Effector memory CD4-positive, alpha-beta T cell (primary cell): ENCODE data around the gene CACNG6.
"Not testable (repeated sequence)": the region's sequence is repeated elsewhere in the genome, so short reads cannot be mapped to it uniquely, and the experiment has no call there.

Source experiments
- DNase-seq, 3 donors: peaks; one replicate each; pipeline ENCODE4 v3.0.0-alpha.2; 2020
- H3K27ac ChIP-seq: 2 replicates; pipeline ENCODE4 v1.7.0; 2013; ENCODE audit warnings: mild to moderate bottlenecking, low read length, moderate library complexity; ENCODE audit not compliant: insufficient read depth, poor library complexity, severe bottlenecking
- H3K27me3 ChIP-seq: replicated peaks from 2 replicates; pipeline ENCODE4 v1.7.0; 2013; ENCODE audit warnings: mild to moderate bottlenecking, low read length; ENCODE audit not compliant: insufficient read depth, control insufficient read depth, poor library complexity, severe bottlenecking
- H3K36me3 ChIP-seq: 2 replicates; pipeline ENCODE4 v1.7.0; 2013; ENCODE audit warnings: mild to moderate bottlenecking, low read length, moderate library complexity; ENCODE audit not compliant: control insufficient read depth, insufficient read depth
- H3K4me1 ChIP-seq: 2 replicates; pipeline ENCODE4 v1.7.0; 2013; ENCODE audit warnings: low read length, mild to moderate bottlenecking; ENCODE audit not compliant: control insufficient read depth, insufficient read depth, poor library complexity, severe bottlenecking
- H3K4me3 ChIP-seq: 2 replicates; pipeline ENCODE4 v1.7.0; 2013; ENCODE audit warnings: low read length, low read depth, mild to moderate bottlenecking; ENCODE audit not compliant: insufficient read depth, poor library complexity, severe bottlenecking
- H3K9me3 ChIP-seq: 2 replicates; pipeline ENCODE4 v1.7.0; 2013; ENCODE audit warnings: mild to moderate bottlenecking, low read length, moderate library complexity; ENCODE audit not compliant: control insufficient read depth
- total RNA-seq, 3 donors: gene quantifications; one replicate each; lab custom pipeline; 2026; lab: John Stamatoyannopoulos, UW

Gene CACNG6, protein sequence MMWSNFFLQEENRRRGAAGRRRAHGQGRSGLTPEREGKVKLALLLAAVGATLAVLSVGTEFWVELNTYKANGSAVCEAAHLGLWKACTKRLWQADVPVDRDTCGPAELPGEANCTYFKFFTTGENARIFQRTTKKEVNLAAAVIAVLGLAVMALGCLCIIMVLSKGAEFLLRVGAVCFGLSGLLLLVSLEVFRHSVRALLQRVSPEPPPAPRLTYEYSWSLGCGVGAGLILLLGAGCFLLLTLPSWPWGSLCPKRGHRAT
- total RNA-seq: 0 to 0.77 (median 0) reads per million in 3 donors

DNA sequence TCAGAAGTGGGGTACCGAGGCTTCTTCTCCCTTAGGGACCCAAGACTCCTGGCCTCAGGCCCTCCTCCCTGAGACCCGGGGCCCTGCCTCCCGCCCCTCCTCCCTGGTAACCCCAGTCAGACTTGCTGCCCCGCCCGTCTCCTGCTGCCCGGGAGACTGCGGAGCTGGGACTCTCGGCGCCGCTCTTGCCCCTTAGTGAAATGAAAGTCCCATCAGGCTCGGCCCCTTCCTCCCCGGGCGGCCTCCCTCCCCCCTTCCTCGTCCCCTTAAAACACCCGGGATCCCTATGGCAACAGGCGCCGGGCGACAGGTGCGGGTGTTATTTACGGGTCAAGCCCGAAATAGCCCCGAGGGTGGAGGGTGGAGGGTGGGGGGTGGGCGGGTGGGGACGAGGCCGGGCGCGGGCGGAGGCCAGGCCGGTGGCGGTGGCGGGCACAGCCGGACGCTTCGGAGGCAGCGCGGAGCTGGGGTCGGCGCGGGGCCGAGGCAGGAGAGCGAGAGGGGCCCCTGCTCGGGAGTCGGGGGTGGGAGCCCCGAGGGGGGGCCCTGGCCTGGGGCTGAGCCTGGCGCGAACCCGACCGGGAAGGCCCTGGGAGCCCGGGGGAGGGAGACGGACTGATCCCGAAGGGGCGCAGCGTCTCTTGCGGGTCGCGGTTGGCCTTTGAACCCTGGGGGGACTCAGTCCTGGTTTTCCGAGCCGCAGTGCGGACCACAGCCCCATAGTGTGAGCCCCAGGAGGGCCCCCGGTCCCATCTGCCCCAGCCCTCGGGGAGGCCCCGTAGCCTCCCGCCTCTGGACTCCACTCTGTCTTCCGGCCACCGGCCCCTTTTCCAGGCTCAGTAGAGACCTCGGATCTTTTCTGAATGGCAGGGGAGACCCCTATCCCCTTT lies at the start of gene CACNG6:
Gene CACNG6 (plus strand): TSS at position 414 of the 890 bp plus-strand sequence. CDS start 1,241 bp downstream, outside the sequence.
- H3K4me3 ChIP-seq: no peak within 1 kb of the TSS
- H3K9me3 ChIP-seq: no peaks in the 10 kb centered on the region
- H3K36me3 ChIP-seq: no peaks in the 10 kb centered on the region
- H3K27ac ChIP-seq: no peak within 1 kb of the TSS
- DNase-seq: no peak
- H3K4me1 ChIP-seq: no peaks in the 10 kb centered on the region
- peaks cover 20% of the 10 kb centered on the region for H3K27me3 ChIP-seq

DNA sequence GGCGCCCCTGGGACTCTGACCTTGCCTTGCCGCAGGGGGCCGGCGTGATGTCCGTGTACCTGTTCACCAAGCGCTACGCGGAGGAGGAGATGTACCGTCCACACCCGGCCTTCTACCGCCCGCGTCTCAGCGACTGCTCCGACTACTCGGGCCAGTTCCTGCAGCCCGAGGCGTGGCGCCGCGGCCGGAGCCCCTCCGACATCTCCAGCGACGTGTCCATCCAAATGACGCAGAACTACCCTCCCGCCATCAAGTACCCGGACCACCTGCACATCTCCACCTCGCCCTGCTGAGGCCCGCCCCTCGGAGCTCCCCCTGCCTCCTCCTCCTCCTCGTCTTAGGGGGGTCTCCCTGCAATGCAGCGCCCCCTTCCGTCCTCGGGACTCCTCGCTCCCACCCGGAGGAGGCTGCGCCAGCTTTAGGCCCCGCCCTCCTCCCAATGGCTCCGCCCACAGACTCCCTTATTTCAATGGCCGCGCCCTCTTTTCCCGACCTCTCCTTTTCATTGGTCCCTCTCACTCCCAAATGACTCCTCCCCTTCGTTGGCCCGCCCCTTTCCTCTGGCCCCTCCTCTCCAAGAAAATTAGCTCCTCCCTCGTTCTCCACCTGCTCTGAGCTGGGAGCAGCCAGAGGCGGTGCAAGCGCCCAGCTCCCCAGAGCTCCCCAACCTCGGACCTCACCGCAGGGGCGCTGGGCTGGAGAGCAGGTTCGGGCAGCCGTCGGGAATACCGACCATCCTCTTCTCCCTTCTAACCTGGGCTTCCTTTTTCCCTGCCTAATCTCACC lies 49.2 kb upstream of the CACNG6 start:
- H3K27me3 ChIP-seq: peaks cover 6% of the 10 kb centered on the region
- H3K36me3 ChIP-seq: no peaks in the 10 kb centered on the region
- H3K4me3 ChIP-seq: no peak overlapping the region
- no peaks in the 10 kb centered on the region for H3K4me1 ChIP-seq
- H3K27ac ChIP-seq: no peak overlapping the region
- no peak for DNase-seq
- no peaks in the 10 kb centered on the region for H3K9me3 ChIP-seq

DNA sequence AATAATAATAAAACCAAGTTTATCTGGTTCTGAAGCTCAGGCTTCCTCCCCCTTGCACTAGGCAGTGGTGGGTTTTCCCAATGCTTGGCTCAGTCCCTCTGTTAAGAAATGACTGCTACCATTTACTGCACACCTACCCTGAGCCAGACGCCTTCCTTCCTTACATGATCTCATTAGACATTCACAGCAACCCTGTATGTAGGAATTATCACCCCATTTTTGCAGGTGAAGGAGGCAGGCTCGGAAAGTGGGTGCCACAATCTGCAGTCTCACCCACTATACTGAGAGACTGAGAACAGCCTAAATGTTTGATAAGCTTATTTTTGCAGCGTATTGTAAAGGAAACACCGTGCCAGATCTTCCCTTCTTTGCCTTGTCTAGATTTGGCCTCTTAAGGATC lies 47.0 kb upstream of the CACNG6 start:
- Histone ChIP-seq H3K27me3 (peaks cover 6% of the 10 kb centered on the region), H3K4me3 (no peak overlapping the region), H3K27ac (no peak overlapping the region), H3K4me1 (no peaks in the 10 kb centered on the region), H3K9me3 (no peaks in the 10 kb centered on the region), H3K36me3 (no peaks in the 10 kb centered on the region)
- DNase-seq: no peak

DNA sequence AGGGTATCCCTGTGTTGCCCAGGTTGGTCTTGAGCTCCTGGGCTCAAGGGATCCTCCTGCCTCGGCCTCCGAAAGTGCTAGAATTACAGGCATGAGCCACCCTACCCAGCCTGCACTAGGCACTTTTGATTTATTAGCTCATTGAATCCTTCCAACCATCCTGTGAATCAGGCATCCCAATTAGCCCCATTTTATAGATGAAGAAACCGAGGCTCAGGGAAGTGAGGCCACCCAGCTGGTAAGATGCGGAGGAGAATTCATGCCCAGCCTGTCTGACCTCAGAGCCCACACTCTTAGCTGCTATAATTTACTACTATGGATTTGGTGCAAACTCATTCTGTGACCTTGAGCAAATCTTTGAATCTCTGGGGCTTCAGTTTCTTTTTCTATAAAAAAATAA lies 46.5 kb upstream of the CACNG6 start:
- Histone ChIP-seq H3K4me3 (no peak overlapping the region), H3K4me1 (no peaks in the 10 kb centered on the region), H3K36me3 (no peaks in the 10 kb centered on the region), H3K27me3 (peaks cover 6% of the 10 kb centered on the region), H3K9me3 (no peaks in the 10 kb centered on the region), H3K27ac (no peak overlapping the region)
- DNase-seq: no peak

DNA sequence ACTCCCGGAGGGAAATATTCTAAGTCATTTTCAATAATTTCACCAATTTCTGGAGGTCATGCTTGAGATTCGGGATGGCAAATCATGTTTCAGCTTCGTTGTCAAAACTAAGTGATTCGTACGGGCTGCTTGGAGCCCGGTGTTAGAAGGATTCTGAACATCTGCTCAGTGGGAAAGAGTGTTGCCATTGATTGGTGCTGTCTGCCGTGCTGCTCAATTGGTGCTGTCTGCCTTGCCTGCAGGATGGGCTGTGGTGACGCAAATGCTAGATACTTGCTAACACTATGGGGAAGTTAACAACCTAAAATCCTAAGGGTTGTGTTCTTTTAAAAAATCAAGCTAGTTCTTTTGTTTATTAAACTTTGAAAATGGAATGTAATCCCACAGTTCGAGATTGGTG lies 46.0 kb upstream of the CACNG6 start:
- H3K4me3 ChIP-seq: no peak overlapping the region
- H3K4me1 ChIP-seq: no peaks in the 10 kb centered on the region

DNA sequence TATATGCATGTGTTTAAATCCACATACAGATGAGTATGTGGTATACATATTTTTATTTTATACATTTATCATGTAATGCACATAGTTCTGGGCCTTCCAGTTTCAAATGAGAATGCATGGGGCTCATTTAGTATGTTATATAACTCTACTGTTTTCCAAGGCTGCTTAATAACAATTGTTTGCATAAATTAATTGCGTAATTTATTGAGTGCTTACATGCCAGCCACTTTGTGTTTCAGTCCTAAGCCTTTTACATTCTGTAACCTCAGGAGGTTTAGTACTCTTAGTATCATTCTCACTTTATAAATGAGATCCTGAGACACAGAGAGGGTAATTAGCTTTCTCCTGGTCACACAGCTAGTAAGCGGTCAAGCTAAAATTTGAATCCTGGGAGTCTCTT lies 45.4 kb upstream of the CACNG6 start:
- H3K9me3 ChIP-seq: no peaks in the 10 kb centered on the region
- H3K36me3 ChIP-seq: no peaks in the 10 kb centered on the region
- H3K4me1 ChIP-seq: no peaks in the 10 kb centered on the region
- no peak overlapping the region for H3K4me3 ChIP-seq
- DNase-seq: no peak
- H3K27me3 ChIP-seq: peaks cover 6% of the 10 kb centered on the region
- H3K27ac ChIP-seq: no peak overlapping the region

More for the DNA sequence above, 46.0 kb upstream of the CACNG6 start:
- Histone ChIP-seq H3K27me3 (peaks cover 6% of the 10 kb centered on the region), H3K36me3 (no peaks in the 10 kb centered on the region), H3K9me3 (no peaks in the 10 kb centered on the region), H3K27ac (no peak overlapping the region)
- DNase-seq: no peak

DNA sequence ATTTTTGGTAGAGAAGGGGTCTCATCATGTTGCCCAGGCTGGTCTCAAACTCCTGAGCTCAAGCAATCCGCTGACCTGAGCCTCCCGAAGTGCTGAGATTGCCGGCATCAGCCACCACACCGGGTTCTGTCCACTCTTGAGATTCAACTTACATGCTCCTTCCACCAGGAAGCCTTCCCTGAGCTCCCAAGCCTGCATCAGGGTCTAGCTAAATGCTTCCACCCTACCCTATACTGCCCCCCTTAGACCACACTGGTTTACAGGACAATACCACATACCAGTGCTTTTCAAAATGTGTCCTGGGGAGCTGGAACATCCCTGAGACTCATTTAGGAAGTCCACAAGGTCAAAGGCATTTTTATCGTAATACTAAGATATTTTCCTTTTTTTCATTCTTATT lies 43.8 kb upstream of the CACNG6 start:
- no peak overlapping the region for H3K4me3 ChIP-seq
- DNase-seq: no peak
- H3K4me1 ChIP-seq: no peaks in the 10 kb centered on the region
- H3K27me3 ChIP-seq: peaks cover 5% of the 10 kb centered on the region
- no peaks in the 10 kb centered on the region for H3K36me3 ChIP-seq
- no peaks in the 10 kb centered on the region for H3K9me3 ChIP-seq
- no peak overlapping the region for H3K27ac ChIP-seq

DNA sequence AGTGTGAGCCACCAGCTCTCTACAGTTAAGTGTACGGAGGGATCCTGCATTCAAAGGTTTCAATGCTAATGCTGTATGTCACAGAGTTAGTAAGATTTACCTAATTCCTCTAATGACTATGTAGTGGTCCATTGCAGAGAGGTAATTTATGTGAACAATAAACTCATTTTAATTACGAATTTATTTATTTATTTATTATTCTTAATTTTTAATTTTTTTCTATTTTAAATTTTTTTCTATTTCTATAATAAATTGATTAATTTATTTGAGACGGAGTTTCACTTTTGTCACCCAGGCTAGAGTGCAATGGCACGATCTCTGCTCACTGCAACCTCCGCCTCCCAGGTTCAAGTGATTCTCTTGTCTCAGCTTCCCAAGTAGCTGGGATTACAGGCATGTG lies 42.8 kb upstream of the CACNG6 start:
- H3K9me3 ChIP-seq, H3K27ac ChIP-seq, DNase-seq, H3K4me3 ChIP-seq, H3K36me3 ChIP-seq, H3K4me1 ChIP-seq, H3K27me3 ChIP-seq: not testable (repeated sequence)

DNA sequence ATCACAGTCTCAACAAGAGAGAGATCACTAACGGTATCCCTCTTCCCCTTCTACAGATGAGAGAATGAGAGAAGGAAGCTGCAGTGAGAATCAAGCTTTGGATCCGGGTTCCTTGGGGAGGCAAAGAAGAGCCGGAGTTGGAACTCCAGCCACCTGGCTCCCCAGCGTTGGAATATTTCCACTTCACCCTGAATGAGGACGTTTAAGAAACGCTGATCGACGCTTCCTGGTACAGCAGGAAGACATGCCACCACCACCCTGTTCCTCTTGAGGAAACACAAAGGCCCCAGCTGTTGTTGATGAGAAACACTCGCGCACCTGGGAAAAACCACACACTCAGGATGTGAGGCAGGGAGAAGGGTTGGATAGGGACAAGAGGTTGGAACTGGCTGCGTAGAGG lies 40.0 kb upstream of the CACNG6 start:
- no peak overlapping the region for H3K4me3 ChIP-seq
- no peak for DNase-seq
- no peaks in the 10 kb centered on the region for H3K36me3 ChIP-seq
- H3K9me3 ChIP-seq: no peaks in the 10 kb centered on the region
- H3K27me3 ChIP-seq: peaks cover 4% of the 10 kb centered on the region
- no peaks in the 10 kb centered on the region for H3K4me1 ChIP-seq
- no peak overlapping the region for H3K27ac ChIP-seq
